Limb (tissue), 2 donors: Measurements from ENCODE around the gene MAP1B.

ENCODE experiments used
- DNase-seq, 2 donors: peaks; one replicate each; pipeline ENCODE4 v3.0.0-alpha.2; 2016; ENCODE audit errors: extremely low spot score in 2 of 2

The MAP1B gene

GRCh38 chr5:72133212-72133990 lies 26.1 kb downstream of the MAP1B start:
- DNase-seq: no peak

- no peak for DNase-seq
Observed at GRCh38 chr5:72134226-72134899, 27.1 kb downstream of the MAP1B start.

GRCh38 chr5:72137826-72138409 lies 30.6 kb downstream of the MAP1B start:
- DNase-seq: no peak

GRCh38 chr5:72138943-72139521 lies 31.8 kb downstream of the MAP1B start:
- no peak for DNase-seq

- no peak for DNase-seq
Observed at GRCh38 chr5:72140711-72141110, 33.4 kb downstream of the MAP1B start.

- peak; percentile 69 to 70 for DNase-seq
Observed at GRCh38 chr5:72141440-72142355, 34.4 kb downstream of the MAP1B start.

- DNase-seq: no peak
Observed at GRCh38 chr5:72144762-72145161, 37.5 kb downstream of the MAP1B start.

GRCh38 chr5:72145348-72145747 lies 38.1 kb downstream of the MAP1B start:
- no peak for DNase-seq

- no peak for DNase-seq
Observed at GRCh38 chr5:72146056-72146455, 38.8 kb downstream of the MAP1B start.

- no peak for DNase-seq
Observed at GRCh38 chr5:72147569-72147968, 40.3 kb downstream of the MAP1B start.

- DNase-seq: no peak
Observed at GRCh38 chr5:72149742-72150141, 42.5 kb downstream of the MAP1B start.

- no peak for DNase-seq
Observed at GRCh38 chr5:72151169-72151568, 43.9 kb downstream of the MAP1B start.

- no peak for DNase-seq
Observed at GRCh38 chr5:72151646-72152045, 44.4 kb downstream of the MAP1B start.

- DNase-seq: no peak
Observed at GRCh38 chr5:72152545-72152944, 45.3 kb downstream of the MAP1B start.

- DNase-seq: no peak
Observed at GRCh38 chr5:72153551-72153950, 46.3 kb downstream of the MAP1B start.

GRCh38 chr5:72154076-72154756 lies 46.9 kb downstream of the MAP1B start:
- no peak for DNase-seq

GRCh38 chr5:72156946-72157624 lies 49.8 kb downstream of the MAP1B start:
- no peak for DNase-seq

GRCh38 chr5:72157625-72157962 lies 50.3 kb downstream of the MAP1B start:
- DNase-seq: no peak

GRCh38 chr5:72159501-72159911 lies 52.2 kb downstream of the MAP1B start:
- no peak for DNase-seq

GRCh38 chr5:72160329-72160728 lies 53.1 kb downstream of the MAP1B start:
- no peak for DNase-seq
